CD4-positive, alpha-beta T cell treated with Interleukin-15 for 4 hours (primary cell): Measurements from ENCODE around the gene WNT4.

Source experiments
- DNase-seq: peaks from one replicate; pipeline ENCODE4 v3.0.0-alpha.2; 2020; ENCODE audit warnings: low spot score

The WNT4 gene

DNA sequence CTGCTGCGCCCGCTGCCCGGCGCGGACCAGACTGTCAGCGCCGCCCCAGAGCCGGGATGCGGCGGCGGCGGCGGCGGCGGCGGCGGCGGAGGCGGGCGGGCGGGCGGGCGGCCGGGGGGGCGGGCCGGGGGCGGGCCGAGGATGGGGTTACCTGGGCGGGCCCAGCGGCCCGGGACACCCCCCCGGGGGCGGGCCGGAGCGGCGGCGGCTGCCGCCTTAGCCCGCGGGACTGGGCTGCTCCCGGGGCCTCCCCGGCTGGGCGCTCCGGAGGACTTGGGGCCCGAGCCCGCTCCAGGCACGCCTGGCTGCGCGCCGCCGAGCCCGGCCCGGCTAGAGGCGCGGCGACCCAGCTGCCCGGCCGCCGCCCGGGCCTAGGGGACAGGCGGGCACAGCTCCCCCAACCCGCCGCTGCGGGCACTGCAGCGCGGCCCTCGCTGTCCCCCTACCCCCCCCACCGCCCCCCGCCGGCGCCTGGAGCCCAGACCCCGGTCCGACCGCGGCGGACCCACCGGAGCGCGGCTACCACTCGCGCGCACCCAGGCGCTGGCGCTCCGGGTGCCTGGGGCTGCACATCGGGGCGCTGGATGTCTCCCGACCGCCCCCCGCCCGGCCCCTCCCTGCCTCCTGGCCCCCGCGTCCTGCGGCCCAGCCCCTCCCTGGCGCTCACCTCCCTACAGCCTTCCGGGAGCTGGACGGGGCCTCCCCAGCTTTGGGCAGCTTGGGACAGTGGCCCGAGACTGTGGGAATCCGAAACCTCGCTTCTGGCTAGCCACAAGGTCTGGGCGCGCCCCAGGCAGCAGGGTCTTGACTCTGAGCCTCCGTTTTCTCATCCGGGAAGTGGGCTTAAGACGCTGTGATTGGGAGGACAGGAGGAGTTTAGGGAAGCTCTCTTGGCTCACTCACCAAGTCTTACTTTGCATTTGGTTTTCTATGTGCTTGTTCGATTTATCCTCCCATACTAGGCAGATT is at the start of gene WNT4:
Gene WNT4 (minus strand): TSS at position 33 of the 969 bp plus-strand sequence. CDS start 175 bp downstream, outside the sequence.
- no peak for DNase-seq

DNA sequence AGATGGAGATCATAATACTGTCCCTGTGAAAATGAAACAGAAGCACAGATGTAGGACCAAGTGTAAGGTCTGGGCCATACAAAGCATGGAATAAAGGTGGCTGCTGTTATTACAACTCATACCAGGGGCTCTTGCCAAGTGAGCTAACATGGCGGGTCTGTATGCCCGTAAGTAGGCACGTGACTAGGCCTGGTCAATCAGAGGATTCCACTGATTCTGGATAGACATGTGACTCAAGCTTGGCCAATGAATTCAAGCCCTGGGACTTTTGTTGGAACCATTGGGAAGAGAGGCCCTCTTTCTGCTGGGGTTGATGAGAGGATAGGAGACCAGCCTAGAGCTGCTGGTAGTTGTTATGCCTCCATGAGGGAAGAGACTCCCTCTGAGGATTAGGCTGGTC is 47.8 kb upstream of the WNT4 start:
- no peak for DNase-seq

DNA sequence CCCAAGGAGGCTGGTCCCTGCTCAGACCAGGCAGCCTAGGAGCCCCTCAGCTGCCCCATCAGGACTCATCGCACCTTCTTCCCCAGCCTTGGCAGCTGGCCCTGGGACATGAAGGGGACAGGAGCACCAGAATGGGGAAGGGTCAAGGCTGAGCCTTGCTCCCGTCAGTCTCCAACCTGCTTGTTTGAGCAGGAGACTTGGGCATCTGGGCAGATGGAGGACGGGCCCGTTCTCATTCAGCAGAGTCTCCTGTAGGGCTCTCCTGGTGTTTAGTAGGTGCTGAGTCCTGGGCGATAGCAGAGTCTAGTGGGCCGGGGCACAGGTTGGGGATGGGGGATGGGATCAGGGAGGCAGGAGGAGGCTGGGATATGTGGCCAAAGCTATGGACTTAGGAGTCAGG is 47.4 kb upstream of the WNT4 start:
- DNase-seq = no peak

DNA sequence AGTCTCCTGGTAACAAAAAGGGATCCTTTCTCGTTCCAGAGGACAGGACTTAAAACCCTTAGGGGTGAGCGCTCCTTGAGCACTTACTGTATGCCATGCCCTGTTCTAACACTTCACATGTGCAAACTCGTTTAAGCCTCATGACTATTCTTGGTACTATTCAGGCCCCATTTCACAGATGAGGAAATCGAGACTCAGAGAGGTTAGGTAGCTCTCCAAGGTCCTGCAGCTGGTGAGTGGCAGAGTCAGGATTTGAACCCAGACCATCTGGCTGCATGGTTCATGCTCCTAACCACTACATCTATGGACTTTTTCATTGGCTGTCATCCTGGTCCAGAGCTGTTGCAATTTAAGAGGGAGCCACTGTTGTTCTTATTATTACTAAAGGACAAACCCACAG is 46.7 kb upstream of the WNT4 start:
- DNase-seq = no peak

DNA sequence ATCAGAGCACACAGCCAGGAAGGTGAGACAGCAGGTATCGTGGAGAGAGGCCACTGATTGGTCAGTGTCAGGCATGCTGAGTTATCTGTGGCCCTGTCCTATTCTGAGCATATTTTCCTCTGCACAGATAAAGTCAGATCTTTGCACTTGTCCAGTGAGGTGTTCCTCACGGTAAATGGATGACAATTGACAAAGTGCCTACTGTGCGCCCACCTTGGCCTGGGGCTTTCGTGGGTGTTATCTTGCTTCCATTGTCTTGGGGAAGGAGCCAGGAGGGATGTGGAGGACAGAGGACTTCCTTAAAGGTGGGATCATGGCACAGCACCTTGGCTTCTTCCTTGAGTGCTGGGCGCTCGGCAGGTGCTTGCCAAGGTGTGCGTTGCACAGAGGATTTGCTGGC is 46.0 kb upstream of the WNT4 start:
- no peak for DNase-seq

DNA sequence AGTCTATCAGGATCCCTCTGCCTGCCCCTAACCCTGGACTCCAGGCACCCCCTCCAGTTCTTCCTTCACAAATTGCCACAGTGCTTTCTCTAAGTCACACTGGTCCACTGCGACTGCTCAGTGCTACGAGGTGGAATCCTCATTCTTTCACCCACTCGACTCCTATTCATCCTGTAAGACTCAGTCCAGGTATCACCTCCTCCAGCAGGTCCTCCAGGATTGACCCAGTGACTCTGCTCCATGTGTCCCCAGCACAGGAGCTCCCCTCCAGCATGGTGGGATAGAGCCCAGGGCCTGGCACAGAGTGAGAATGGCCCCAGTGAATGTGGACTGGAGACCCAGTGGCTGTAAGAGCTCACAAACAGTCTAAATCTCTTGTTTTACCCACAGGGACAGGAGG is 45.5 kb upstream of the WNT4 start:
- no peak for DNase-seq

GRCh38 chr1:22186311-22186710 is 43.4 kb upstream of the WNT4 start:
- DNase-seq = no peak

DNA sequence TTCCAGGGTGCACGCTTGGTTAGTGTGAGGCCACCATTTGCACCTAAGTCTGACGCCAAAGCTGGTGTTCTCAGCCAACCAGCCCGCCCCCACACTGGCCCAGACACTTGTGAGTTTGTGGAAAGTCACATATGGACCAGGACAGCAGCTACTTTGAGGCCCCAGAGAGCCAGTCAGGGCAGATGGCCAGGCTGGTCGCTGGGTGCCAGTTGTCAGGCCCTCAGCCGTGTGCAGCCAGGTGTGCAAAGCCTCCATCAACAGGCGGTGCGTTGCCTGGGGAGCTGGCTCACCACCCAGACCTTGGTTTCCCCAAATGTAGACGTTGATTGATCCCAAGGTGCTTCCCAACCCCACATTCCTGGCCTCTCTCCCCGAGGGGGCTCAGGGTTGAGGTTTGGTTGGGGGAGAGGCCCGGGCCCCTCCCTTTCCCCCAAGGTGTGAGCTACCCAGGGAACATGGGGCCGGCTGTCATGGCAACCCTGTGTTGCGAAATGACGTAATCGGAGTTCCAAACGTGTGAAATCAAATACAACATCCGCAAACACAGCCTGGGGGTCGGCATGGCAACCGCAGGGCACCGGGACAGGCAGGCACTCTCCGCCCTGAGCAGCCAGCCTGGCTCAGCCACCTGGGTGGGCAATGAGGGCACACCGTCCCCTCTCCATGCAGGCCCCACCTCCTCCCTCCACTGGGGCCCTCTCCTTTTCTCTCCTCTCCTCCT is 42.2 kb upstream of the WNT4 start:
- no peak for DNase-seq

- DNase-seq = no peak
Measured at GRCh38 chr1:22184454-22184853, 41.6 kb upstream of the WNT4 start.

DNA sequence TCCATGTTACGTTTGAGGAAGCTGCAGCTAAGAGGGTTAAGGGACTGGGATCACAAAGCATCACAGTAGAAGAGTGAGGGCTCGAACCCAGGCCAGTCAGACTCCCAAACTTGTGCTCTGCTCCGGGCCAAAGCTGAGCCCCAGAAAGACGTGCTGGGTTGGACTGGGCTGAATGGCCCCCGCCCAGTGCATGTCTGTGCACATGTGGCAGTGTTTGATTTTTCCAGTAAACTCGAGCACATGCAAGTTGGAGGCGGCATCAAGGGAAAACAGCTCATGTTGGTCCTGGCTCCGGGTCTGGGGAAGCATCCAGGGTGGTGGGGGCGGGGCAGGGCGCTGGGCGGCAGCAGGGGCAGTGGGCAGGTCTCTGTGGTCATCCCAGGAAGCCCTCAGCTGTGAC is 39.8 kb upstream of the WNT4 start:
- DNase-seq = no peak

GRCh38 chr1:22179197-22179803 is 36.4 kb upstream of the WNT4 start:
- DNase-seq = no peak

DNA sequence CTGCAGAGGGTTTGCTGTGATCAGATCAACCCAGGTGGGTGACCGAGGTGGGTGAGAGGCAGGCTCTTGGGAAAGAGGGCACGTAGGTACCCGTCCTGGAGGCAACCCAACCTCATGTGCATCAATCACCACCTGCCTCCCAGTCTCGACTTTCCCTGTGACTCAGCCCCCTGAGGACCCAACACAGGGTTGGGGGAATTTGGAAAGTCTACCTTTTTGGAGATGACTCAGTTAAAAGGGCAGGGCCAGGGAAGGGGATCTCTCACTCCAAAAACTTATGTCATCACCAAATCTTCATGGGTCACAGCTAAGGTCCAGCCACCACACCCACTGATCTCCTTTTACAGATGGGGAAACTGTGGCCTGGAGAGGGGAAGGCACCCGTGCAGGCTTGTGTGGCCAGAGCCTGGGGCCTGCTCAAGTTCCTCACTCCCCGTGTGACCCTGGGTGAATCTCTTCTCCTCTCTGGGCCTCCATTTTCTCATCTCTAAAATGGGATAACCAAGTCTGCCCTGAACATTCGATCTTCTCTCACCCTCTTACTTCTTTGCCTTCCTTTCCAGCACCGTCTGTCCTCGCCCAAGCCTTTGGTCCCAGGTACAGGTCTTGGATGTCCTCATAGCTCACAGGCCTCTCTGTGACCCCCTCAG is 34.6 kb upstream of the WNT4 start:
- DNase-seq = no peak

DNA sequence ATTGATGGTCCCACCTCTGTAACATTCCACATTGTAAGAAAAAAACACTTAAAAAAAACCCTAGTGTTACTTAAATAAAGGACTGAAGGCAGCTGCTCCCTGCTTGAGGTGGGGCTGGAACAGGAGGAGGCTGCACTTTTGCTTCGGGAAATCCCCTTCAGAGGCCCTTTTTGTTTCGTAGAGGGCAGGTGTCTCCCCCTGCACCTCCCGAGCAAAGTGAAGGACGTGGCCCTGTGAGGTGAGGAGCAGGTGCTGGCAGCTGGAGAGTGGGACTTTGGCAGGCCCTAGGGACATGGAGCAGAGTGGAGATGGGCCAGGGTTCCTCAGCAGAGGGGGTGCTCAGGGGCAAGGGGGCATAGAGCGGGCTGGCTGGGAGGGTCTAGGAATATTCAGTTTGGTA is 33.4 kb upstream of the WNT4 start:
- no peak for DNase-seq

- DNase-seq = no peak
Measured at GRCh38 chr1:22174446-22175220, 31.7 kb upstream of the WNT4 start.

GRCh38 chr1:22171951-22172715 is 29.2 kb upstream of the WNT4 start:
- no peak for DNase-seq

- DNase-seq = no peak
Measured at GRCh38 chr1:22169816-22170215, 26.9 kb upstream of the WNT4 start.

DNA sequence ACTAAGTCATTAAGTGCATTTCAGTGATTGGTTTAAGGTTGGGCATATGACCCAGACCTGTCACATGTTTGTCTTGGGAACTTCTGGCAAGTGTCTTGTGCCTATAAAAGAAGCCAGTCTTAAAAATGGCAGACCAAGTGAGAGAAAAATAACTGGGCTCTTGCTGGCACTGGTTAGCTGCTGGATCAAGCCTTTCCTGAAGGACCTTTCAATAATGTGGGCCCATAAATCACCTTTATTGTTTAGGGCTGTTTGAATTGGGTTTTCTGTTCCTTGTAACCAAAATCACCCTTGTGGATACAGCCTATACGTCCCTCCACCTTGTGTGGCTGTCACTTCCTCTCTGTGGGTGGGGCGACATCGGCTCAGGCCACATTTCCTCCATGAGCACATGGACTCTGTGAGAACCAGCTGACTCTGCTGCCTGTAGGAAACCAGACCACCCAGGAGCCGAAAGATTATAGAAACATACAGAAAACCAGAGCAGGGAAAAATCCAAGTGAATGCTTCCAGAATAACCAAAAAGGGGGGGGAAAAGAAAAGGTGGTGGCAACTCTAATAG is 25.6 kb upstream of the WNT4 start:
- no peak for DNase-seq

DNA sequence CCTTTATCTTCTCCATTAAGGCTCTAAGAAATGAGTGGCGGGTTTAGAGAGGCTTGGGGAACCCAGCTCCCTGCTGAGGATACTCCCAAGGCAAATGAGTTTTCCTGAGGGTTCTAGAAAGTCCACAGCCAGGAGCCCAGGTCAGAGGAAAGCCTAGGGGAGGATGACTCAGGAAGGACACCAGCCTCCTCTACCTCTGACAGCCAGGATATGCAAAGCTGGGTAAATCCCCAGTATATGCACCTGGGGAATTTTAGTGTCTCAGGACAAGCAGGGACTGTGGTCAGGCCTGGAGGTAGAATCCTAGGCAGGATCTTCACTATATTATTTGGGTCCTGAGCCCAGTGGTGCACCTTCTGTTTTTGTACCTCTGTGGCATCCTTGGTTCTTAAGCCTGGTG is 23.5 kb upstream of the WNT4 start:
- no peak for DNase-seq

DNA sequence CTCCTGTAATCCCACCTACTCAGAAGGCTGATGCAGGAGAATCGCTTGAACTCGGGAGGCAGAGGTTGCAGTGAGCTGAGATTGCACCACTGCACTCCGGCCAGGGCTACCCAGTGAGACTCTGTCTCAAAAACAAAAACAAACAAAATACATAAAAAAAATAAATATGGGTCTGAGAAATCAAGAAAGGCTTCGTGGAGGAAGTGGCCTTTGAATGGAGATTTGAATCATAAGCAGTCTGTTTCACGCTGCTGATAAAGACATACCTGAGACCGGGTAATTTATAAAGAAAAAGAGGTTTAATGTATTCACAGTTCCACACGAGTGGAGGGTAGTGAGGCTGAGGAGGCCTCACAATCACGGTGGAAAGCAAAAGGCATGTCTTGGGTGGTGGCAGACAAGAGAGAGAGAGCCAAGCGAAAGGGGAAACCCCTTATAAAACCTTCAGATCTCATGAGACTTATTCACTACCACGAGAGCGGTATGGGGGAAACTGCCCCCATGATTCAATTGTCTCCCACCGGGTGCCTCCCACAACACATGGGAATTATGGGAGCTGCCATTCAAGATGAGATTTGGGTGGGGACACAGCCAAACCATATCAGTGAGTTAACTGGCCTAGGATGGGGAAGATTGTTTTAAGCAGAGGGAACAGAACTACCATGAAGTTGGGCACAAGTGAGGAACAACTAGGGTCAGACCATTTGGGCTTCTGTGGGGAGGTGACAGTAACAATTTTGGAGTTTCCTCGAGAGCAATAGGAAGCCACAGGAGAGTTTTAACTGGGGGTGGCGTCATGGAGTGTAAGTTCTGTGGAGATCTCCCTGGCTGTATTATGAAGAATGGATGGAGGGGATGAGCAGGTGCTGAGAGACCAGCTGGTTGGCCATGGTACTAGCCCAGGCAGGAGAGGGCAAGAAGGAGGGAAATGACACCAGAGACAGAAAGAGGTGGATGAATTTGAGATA is 22.2 kb upstream of the WNT4 start:
- DNase-seq = no peak
